ENCODE data around the gene IDH1.
"Not testable (repeated sequence)": the region's sequence is repeated elsewhere in the genome, so short reads cannot be mapped to it uniquely, and the experiment has no call there.

Gene IDH1

DNA sequence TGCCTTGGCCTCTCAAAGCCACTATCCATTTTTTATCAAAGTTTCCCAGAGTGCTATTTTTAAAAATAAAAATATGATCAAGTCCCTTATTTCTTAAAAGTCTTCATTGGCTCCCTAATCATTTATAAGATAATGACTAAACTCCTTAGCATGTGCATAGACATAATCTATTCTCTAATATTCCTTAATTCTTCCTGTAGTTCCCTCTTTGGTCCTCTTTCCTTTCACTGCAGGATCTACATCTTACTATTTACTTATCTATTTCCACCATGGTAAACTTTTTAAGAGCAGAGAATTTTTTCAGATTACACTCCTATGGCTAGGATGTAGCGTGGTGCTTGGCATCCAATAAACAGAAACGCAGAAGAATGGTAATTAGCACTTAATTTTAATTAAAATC is 19.0 kb downstream of the IDH1 start:
- H3K27ac ChIP-seq, result no peak overlapping the region
- TF ChIP-seq CTCF (conservative IDR thresholded peaks at IDR 0.05), result no peak
- TF ChIP-seq ZFX (IDR thresholded peaks at IDR 0.05), result no peak

DNA sequence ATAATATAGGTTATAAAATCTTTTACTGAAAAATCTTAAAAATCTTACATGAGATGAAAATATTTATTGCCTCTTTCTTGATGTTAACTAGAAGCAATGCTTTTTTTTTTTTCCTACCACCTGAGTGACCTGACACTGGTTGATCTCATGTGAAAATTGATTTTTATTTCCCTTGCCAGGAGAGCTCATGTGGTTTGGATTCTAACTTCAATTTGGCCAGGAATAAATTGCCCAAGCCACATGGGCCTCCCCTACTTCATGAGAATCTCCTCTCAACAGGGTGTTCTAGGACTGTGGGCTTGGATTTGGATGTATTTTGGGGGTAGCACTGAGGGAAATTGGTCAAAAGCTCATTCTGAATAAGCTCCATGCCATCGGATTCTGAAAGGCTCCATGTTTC is 20.1 kb downstream of the IDH1 start:
- TF ChIP-seq CTCF (conservative IDR thresholded peaks at IDR 0.05) (no peak), ZFX (IDR thresholded peaks at IDR 0.05) (no peak)
- H3K27ac ChIP-seq, result no peak overlapping the region

DNA sequence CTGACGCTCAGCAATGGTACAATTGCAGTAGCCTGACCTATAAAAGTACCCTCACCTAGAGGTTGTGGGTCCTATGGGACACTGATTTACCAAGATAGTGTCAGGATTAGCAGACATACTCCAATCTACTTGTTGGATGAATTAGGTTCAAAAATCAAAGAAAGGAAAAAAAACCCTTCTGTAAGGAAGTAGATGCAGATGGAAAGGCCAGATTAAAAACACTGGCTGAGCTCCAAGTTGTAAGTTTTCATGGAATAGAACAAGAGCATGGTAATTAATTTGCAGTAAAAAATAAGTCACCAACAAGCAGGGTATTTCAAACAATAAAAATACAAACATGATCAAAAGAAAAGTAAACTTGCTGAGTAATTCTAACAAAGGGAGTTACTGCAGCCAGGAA is 26.4 kb downstream of the IDH1 start:
- TF ChIP-seq CTCF (conservative IDR thresholded peaks at IDR 0.05) (no peak), ZFX (IDR thresholded peaks at IDR 0.05) (no peak)

GRCh38 chr2:208227581-208228232 is 27.2 kb downstream of the IDH1 start:
- H3K27ac ChIP-seq, result no peak overlapping the region
- TF ChIP-seq CTCF (conservative IDR thresholded peaks at IDR 0.05) (no peak), ZFX (IDR thresholded peaks at IDR 0.05) (no peak)

More for the DNA sequence above, 26.4 kb downstream of the IDH1 start:
- H3K27ac ChIP-seq, result no peak overlapping the region

GRCh38 chr2:208224802-208225201 is 30.1 kb downstream of the IDH1 start:
- no peak for TF ChIP-seq ZFX (IDR thresholded peaks at IDR 0.05)
- TF ChIP-seq CTCF (conservative IDR thresholded peaks at IDR 0.05), result no peak
- no peak overlapping the region for H3K27ac ChIP-seq

DNA sequence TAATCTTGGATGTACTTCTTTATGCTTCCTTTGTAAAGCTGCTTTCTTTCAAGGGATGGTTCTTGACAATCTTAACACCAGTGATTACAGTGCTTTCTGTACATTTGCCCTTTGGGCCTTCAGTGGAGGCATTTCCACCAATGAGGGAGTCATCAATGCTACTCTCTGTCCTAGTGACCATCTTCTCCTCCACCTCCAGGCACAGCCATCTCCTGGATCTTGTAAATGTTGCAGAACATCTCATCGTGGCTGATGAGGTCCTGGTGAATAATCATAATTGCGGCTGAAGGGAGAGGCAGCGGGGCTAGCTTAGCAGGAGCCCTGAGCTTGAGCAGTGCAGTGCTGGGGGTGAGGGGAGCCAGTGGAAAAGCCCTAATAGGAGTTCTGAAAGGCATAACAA is 32.5 kb downstream of the IDH1 start:
- no peak for TF ChIP-seq CTCF (conservative IDR thresholded peaks at IDR 0.05)
- TF ChIP-seq ZFX (IDR thresholded peaks at IDR 0.05), result no peak
- H3K27ac ChIP-seq, result no peak overlapping the region

DNA sequence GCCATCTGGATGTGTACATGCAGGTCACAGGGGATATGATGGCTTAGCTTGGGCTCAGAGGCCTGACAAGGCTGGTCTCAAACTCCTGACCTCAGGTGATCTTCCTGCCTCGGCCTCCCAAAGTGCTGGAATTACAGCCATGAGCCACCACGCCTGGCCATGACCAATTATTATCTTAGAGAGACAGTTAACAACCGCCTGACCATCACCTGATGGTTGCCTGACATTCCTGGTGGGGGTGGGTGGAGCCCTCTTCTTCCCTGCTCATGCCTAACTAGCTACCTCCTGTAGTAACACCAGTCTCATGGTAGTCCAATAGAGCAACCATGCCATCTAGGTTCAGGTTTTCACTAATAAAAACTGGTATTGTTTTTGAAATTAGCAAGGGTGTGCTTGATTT is 33.0 kb downstream of the IDH1 start:
- not testable (repeated sequence) for H3K27ac ChIP-seq
